Activated naive CD4-positive, alpha-beta T cell treated with anti-CD3 and anti-CD28 coated beads, Interleukin-2, amount 50 U/mL, for 24 hours (primary cell): ENCODE results near the gene CCNC.

Experiments used
- H3K27ac Mint-ChIP-seq: one replicate; pipeline ENCODE4 v1.8.0; 2021; ENCODE audit warnings: mild to moderate bottlenecking, mixed read lengths
- H3K27me3 Mint-ChIP-seq: one replicate; pipeline ENCODE4 v1.8.0; 2021; ENCODE audit warnings: mixed read lengths
- H3K36me3 Mint-ChIP-seq: one replicate; pipeline ENCODE4 v1.8.0; 2021; ENCODE audit warnings: mixed read lengths
- H3K4me1 Mint-ChIP-seq: one replicate; pipeline ENCODE4 v1.8.0; 2021; ENCODE audit warnings: mixed read lengths
- H3K4me3 Mint-ChIP-seq: one replicate; pipeline ENCODE4 v1.8.0; 2021; ENCODE audit warnings: mild to moderate bottlenecking, mixed read lengths
- H3K9me3 Mint-ChIP-seq: one replicate; pipeline ENCODE4 v1.8.0; 2021; ENCODE audit warnings: mixed read lengths

CCNC gene

GRCh38 chr6:99587792-99588191 is 19.3 kb upstream of the CCNC start:
- Mint-ChIP-seq H3K36me3 (no peaks in the 10 kb centered on the region), H3K4me3 (no peak overlapping the region), H3K9me3 (no peaks in the 10 kb centered on the region), H3K27ac (no peak overlapping the region), H3K27me3 (peaks cover 51% of the 10 kb centered on the region), H3K4me1 (peaks cover 23% of the 10 kb centered on the region)

GRCh38 chr6:99579781-99580180 is 11.3 kb upstream of the CCNC start:
- Mint-ChIP-seq H3K4me3 (no peak overlapping the region), H3K27ac (no peak overlapping the region), H3K4me1 (no peaks in the 10 kb centered on the region), H3K27me3 (peaks cover 23% of the 10 kb centered on the region), H3K36me3 (no peaks in the 10 kb centered on the region), H3K9me3 (no peaks in the 10 kb centered on the region)

- no peak overlapping the region for H3K27ac Mint-ChIP-seq
- H3K27me3 Mint-ChIP-seq: peaks cover 13% of the 10 kb centered on the region
- H3K4me1 Mint-ChIP-seq: no peaks in the 10 kb centered on the region
- no peaks in the 10 kb centered on the region for H3K36me3 Mint-ChIP-seq
- no peaks in the 10 kb centered on the region for H3K9me3 Mint-ChIP-seq
- H3K4me3 Mint-ChIP-seq: no peak overlapping the region
Observed at GRCh38 chr6:99575544-99576227, 7.2 kb upstream of the CCNC start.

- H3K36me3 Mint-ChIP-seq: no peaks in the 10 kb centered on the region
- H3K4me3 Mint-ChIP-seq: no peak overlapping the region
- no peaks in the 10 kb centered on the region for H3K9me3 Mint-ChIP-seq
- H3K27me3 Mint-ChIP-seq: peaks cover 8% of the 10 kb centered on the region
- no peak overlapping the region for H3K27ac Mint-ChIP-seq
- no peaks in the 10 kb centered on the region for H3K4me1 Mint-ChIP-seq
Observed at GRCh38 chr6:99573980-99574617, 5.6 kb upstream of the CCNC start.

- Mint-ChIP-seq H3K9me3 (no peaks in the 10 kb centered on the region), H3K4me3 (no peak overlapping the region), H3K4me1 (peaks cover 54% of the 10 kb centered on the region), H3K36me3 (peaks cover 4% of the 10 kb centered on the region), H3K27me3 (no peaks in the 10 kb centered on the region), H3K27ac (no peak overlapping the region)
Observed at GRCh38 chr6:99563056-99563723, 5.3 kb downstream of the CCNC start.

- no peaks in the 10 kb centered on the region for H3K27me3 Mint-ChIP-seq
- peaks cover 19% of the 10 kb centered on the region for H3K36me3 Mint-ChIP-seq
- H3K9me3 Mint-ChIP-seq: peaks cover 7% of the 10 kb centered on the region
- no peak overlapping the region for H3K4me3 Mint-ChIP-seq
- H3K27ac Mint-ChIP-seq: no peak overlapping the region
- peaks cover 43% of the 10 kb centered on the region for H3K4me1 Mint-ChIP-seq
Observed at GRCh38 chr6:99560668-99561067, 7.8 kb downstream of the CCNC start.

- Mint-ChIP-seq H3K27me3 (no peaks in the 10 kb centered on the region), H3K27ac (no peak overlapping the region), H3K4me1 (peaks cover 33% of the 10 kb centered on the region), H3K36me3 (peaks cover 27% of the 10 kb centered on the region), H3K9me3 (peaks cover 7% of the 10 kb centered on the region), H3K4me3 (no peak overlapping the region)
Observed at GRCh38 chr6:99559057-99559456, 9.4 kb downstream of the CCNC start.

- Mint-ChIP-seq H3K9me3 (peaks cover 7% of the 10 kb centered on the region), H3K36me3 (peaks cover 26% of the 10 kb centered on the region), H3K4me1 (peaks cover 10% of the 10 kb centered on the region), H3K27ac (no peak overlapping the region), H3K4me3 (no peak overlapping the region), H3K27me3 (no peaks in the 10 kb centered on the region)
Observed at GRCh38 chr6:99553888-99554287, 14.6 kb downstream of the CCNC start.

GRCh38 chr6:99550046-99550748 is 18.3 kb downstream of the CCNC start:
- H3K4me3 Mint-ChIP-seq: no peak overlapping the region
- H3K36me3 Mint-ChIP-seq: peaks cover 19% of the 10 kb centered on the region
- H3K4me1 Mint-ChIP-seq: peaks cover 2% of the 10 kb centered on the region
- H3K27me3 Mint-ChIP-seq: no peaks in the 10 kb centered on the region
- H3K27ac Mint-ChIP-seq: no peak overlapping the region
- no peaks in the 10 kb centered on the region for H3K9me3 Mint-ChIP-seq

- Mint-ChIP-seq H3K9me3 (no peaks in the 10 kb centered on the region), H3K27ac (no peak overlapping the region), H3K27me3 (no peaks in the 10 kb centered on the region), H3K4me1 (peaks cover 4% of the 10 kb centered on the region), H3K36me3 (peaks cover 16% of the 10 kb centered on the region), H3K4me3 (no peak overlapping the region)
Observed at GRCh38 chr6:99548706-99549105, 19.8 kb downstream of the CCNC start.

- no peaks in the 10 kb centered on the region for H3K9me3 Mint-ChIP-seq
- no peak overlapping the region for H3K27ac Mint-ChIP-seq
- peaks cover 17% of the 10 kb centered on the region for H3K36me3 Mint-ChIP-seq
Observed at GRCh38 chr6:99547526-99547925, 20.9 kb downstream of the CCNC start.

GRCh38 chr6:99545442-99545841 is 23.0 kb downstream of the CCNC start:
- Mint-ChIP-seq H3K4me1 (peaks cover 4% of the 10 kb centered on the region), H3K27ac (no peak overlapping the region), H3K27me3 (no peaks in the 10 kb centered on the region), H3K4me3 (no peak overlapping the region), H3K9me3 (no peaks in the 10 kb centered on the region), H3K36me3 (peaks cover 21% of the 10 kb centered on the region)

More at GRCh38 chr6:99547526-99547925, 20.9 kb downstream of the CCNC start:
- Mint-ChIP-seq H3K4me1 (peaks cover 4% of the 10 kb centered on the region), H3K4me3 (no peak overlapping the region), H3K27me3 (no peaks in the 10 kb centered on the region)

- H3K4me3 Mint-ChIP-seq: no peak overlapping the region
- peaks cover 4% of the 10 kb centered on the region for H3K4me1 Mint-ChIP-seq
- no peaks in the 10 kb centered on the region for H3K9me3 Mint-ChIP-seq
- H3K27ac Mint-ChIP-seq: no peak overlapping the region
- H3K36me3 Mint-ChIP-seq: peaks cover 21% of the 10 kb centered on the region
- no peaks in the 10 kb centered on the region for H3K27me3 Mint-ChIP-seq
Observed at GRCh38 chr6:99543968-99544367, 24.5 kb downstream of the CCNC start.

- Mint-ChIP-seq H3K27me3 (no peaks in the 10 kb centered on the region), H3K36me3 (no peaks in the 10 kb centered on the region), H3K4me3 (no peak overlapping the region), H3K27ac (no peak overlapping the region), H3K4me1 (no peaks in the 10 kb centered on the region), H3K9me3 (no peaks in the 10 kb centered on the region)
Observed at GRCh38 chr6:99530627-99531026, 37.8 kb downstream of the CCNC start.

GRCh38 chr6:99522531-99522930 is 45.9 kb downstream of the CCNC start:
- H3K4me3 Mint-ChIP-seq: no peak overlapping the region
- H3K4me1 Mint-ChIP-seq: peaks cover 13% of the 10 kb centered on the region
- H3K27me3 Mint-ChIP-seq: no peaks in the 10 kb centered on the region
- no peak overlapping the region for H3K27ac Mint-ChIP-seq
- no peaks in the 10 kb centered on the region for H3K9me3 Mint-ChIP-seq
- no peaks in the 10 kb centered on the region for H3K36me3 Mint-ChIP-seq
